IMR-90 (cell line): ENCODE results near the gene RAMP3. TPM values are rescaled to one million over a fixed set of nuclear protein-coding genes. Genes with fewer than 3 reads are reported as not detected.

Experiments used
- ATAC-seq: fragments of 200-7000 bp; cut with Tn5 transposase; 2 replicates; pipeline ENCODE4 v1.9.1; 2020; ENCODE audit warnings: low read depth, mild to moderate bottlenecking, moderate library complexity
- BruUV-seq: library from RNA; stranded (reverse); fragments of 400-500 nt; replicated peaks from 2 replicates; lab custom pipeline; 2021; lab: Mats Ljungman, UMichigan
- CTCF ChIA-PET: fragments of 300-600 bp; formaldehyde crosslinking; extraction: SDS; loops from one replicate; lab custom pipeline; 2021; ENCODE audit warnings: antibody characterized with exemption; lab: Yijun Ruan, JAX
- POLR2A ChIA-PET: fragments of 300-600 bp; sonication (Branson Sonifier 250); formaldehyde crosslinking; loops from one replicate; lab custom pipeline; 2022; ENCODE audit warnings: antibody characterized with exemption; ENCODE audit not compliant: unreplicated experiment; lab: Charles Lee
- DNase-seq: peaks from one replicate; pipeline ENCODE4 v3.0.0; 2013
- H2AFZ ChIP-seq: replicated peaks from 2 replicates; pipeline ENCODE3; 2013; ENCODE audit warnings: low read length, mild to moderate bottlenecking; ENCODE audit not compliant: poor library complexity
- H2AK5ac ChIP-seq: 2 replicates; pipeline ENCODE4 v1.6.1; 2013; ENCODE audit warnings: low read depth, low read length, inconsistent platforms
- H2AK9ac ChIP-seq: replicated peaks from 2 replicates; pipeline ENCODE3; 2013; ENCODE audit warnings: mild to moderate bottlenecking, low read depth, low read length, moderate library complexity; ENCODE audit not compliant: poor library complexity
- H2BK120ac ChIP-seq: 2 replicates; pipeline ENCODE4 v1.6.1; 2013; ENCODE audit warnings: low read depth, low read length, inconsistent platforms
- H2BK15ac ChIP-seq: 3 replicates; pipeline ENCODE4 v1.6.1; 2013; ENCODE audit warnings: low read depth, low read length, inconsistent platforms
- H2BK20ac ChIP-seq: 2 replicates; pipeline ENCODE4 v1.6.1; 2013; ENCODE audit warnings: low read depth, mild to moderate bottlenecking, inconsistent platforms, low read length, moderate library complexity
- H2BK5ac ChIP-seq: 2 replicates; pipeline ENCODE4 v1.6.1; 2013; ENCODE audit warnings: mild to moderate bottlenecking, low read depth, low read length, inconsistent platforms; ENCODE audit not compliant: poor library complexity, severe bottlenecking
- H3K14ac ChIP-seq: replicated peaks from 2 replicates; pipeline ENCODE4 v1.6.1; 2013; ENCODE audit warnings: low read depth, low read length, inconsistent platforms
- H3K18ac ChIP-seq: 2 replicates; pipeline ENCODE4 v1.6.1; 2013; ENCODE audit warnings: low read depth, low read length, control low read depth
- H3K23ac ChIP-seq: 2 replicates; pipeline ENCODE4 v1.6.1; 2013; ENCODE audit warnings: low read depth, low read length, inconsistent platforms
- H3K27ac ChIP-seq: 2 replicates; pipeline ENCODE4 v1.5.1; 2013; ENCODE audit warnings: mild to moderate bottlenecking, control low read depth, low read length; ENCODE audit not compliant: insufficient read depth
- H3K27me3 ChIP-seq: 2 replicates; pipeline ENCODE4 v1.6.1; 2013; ENCODE audit warnings: low read length; ENCODE audit not compliant: control insufficient read depth, insufficient read depth
- H3K36me3 ChIP-seq: 2 replicates; pipeline ENCODE4 v1.6.1; 2013; ENCODE audit warnings: low read length, mixed read lengths; ENCODE audit not compliant: control insufficient read depth, insufficient read depth
- H3K4ac ChIP-seq: 2 replicates; pipeline ENCODE4 v1.6.1; 2013; ENCODE audit warnings: low read depth, low read length, inconsistent platforms
- H3K4me1 ChIP-seq: 2 replicates; pipeline ENCODE4 v1.6.1; 2013; ENCODE audit warnings: low read length, mixed read lengths; ENCODE audit not compliant: control insufficient read depth, insufficient read depth
- H3K4me2 ChIP-seq: 2 replicates; pipeline ENCODE4 v1.6.1; 2013; ENCODE audit warnings: low read depth, mild to moderate bottlenecking, control low read depth, low read length, moderate library complexity
- H3K4me3 ChIP-seq: 2 replicates; pipeline ENCODE4 v1.5.1; 2013; ENCODE audit warnings: low read depth, mild to moderate bottlenecking, control low read depth, low read length, moderate library complexity; ENCODE audit not compliant: insufficient read depth
- H3K56ac ChIP-seq: 2 replicates; pipeline ENCODE4 v1.6.1; 2013; ENCODE audit warnings: low read length, inconsistent platforms; ENCODE audit not compliant: insufficient read depth; ENCODE audit errors: extremely low read depth
- H3K79me1 ChIP-seq, 2 experiments: 2 replicates each; pipeline ENCODE4 v1.6.1; 2013; ENCODE audit warnings: low read length in 2 of 2, inconsistent platforms in 1 of 2, low read depth in 1 of 2
- H3K9ac ChIP-seq: 2 replicates; pipeline ENCODE4 v1.6.1; 2013; ENCODE audit warnings: low read depth, low read length, control low read depth
- H3K9me1 ChIP-seq: 2 replicates; pipeline ENCODE4 v1.6.1; 2013; ENCODE audit warnings: low read length, inconsistent platforms; ENCODE audit not compliant: insufficient read depth
- H3K9me3 ChIP-seq: 2 replicates; pipeline ENCODE4 v1.6.1; 2013; ENCODE audit warnings: low read length; ENCODE audit not compliant: control insufficient read depth, insufficient read depth
- H4K20me1 ChIP-seq: 2 replicates; pipeline ENCODE4 v1.6.1; 2013; ENCODE audit warnings: low read length, inconsistent platforms; ENCODE audit not compliant: insufficient read depth
- H4K5ac ChIP-seq: 2 replicates; pipeline ENCODE4 v1.6.1; 2013; ENCODE audit warnings: mild to moderate bottlenecking, low read depth, low read length, control low read depth
- H4K8ac ChIP-seq, 2 experiments: 2 replicates each; pipeline ENCODE4 v1.6.1; 2013; ENCODE audit warnings: low read depth in 2 of 2, low read length in 2 of 2, control low read depth in 1 of 2, inconsistent platforms in 1 of 2
- H4K91ac ChIP-seq: 2 replicates; pipeline ENCODE4 v1.6.1; 2013; ENCODE audit warnings: low read depth, low read length, inconsistent platforms; ENCODE audit not compliant: insufficient read depth
- BHLHE40 ChIP-seq: fragments of 150-350 bp; IDR thresholded peaks from 2 replicates; pipeline ENCODE4 v1.6.1; 2016; ENCODE audit warnings: mild to moderate bottlenecking, low read depth, low read length
- CEBPB ChIP-seq: IDR thresholded peaks from 2 replicates; pipeline ENCODE4 v1.6.1; 2012; ENCODE audit warnings: low read depth, low read length, improper control_type of control experiment
- CTCF ChIP-seq: conservative IDR thresholded peaks from 2 replicates; pipeline ENCODE4 v1.5.1; 2012; ENCODE audit warnings: mild to moderate bottlenecking, low read depth, low read length, improper control_type of control experiment
- RFX5 ChIP-seq: IDR thresholded peaks from 2 replicates; pipeline ENCODE4 v1.8.0; 2012; ENCODE audit warnings: low read depth, mild to moderate bottlenecking, low read length, moderate library complexity
- SMC3 ChIP-seq: fragments of 150-350 bp; IDR thresholded peaks from 2 replicates; pipeline ENCODE4 v1.6.1; 2016; ENCODE audit warnings: low read depth, mild to moderate bottlenecking, antibody characterized with exemption, low read length, moderate library complexity
- USF2 ChIP-seq: fragments of 150-350 bp; IDR thresholded peaks from 2 replicates; pipeline ENCODE4 v1.6.1; 2017; ENCODE audit warnings: mild to moderate bottlenecking, antibody characterized with exemption, low read length, low read depth
- WGBS, 2 experiments: methylation state at CpG; one replicate each; pipeline versions ENCODE4 v1.1.5 to v1.1.7; 2013; ENCODE audit warnings: missing lambda C conversion rate in 2 of 2; ENCODE audit not compliant: insufficient read length in 1 of 2; ENCODE audit errors: extremely low coverage in 2 of 2; 5-methylcytosine and 5-hydroxymethylcytosine counted together
- dilution Hi-C: fragments of 300-500 bp; cut with HindIII; formaldehyde crosslinking; loops from one replicate; pipeline ENCODE4 v1.14.3; 2018; ENCODE audit warnings: low sequenced_read_pairs; ENCODE audit not compliant: unreplicated experiment
- in situ Hi-C: fragments of 300-500 bp; cut with MboI; formaldehyde crosslinking; loops from 3 replicates; pipeline ENCODE4 v1.14.3; 2019; ENCODE audit warnings: low sequenced_read_pairs, inconsistent platforms, mixed read lengths
- intact Hi-C: fragments of 100-400 bp; cut with micrococcal nuclease; formaldehyde crosslinking; loops from 2 replicates; pipeline ENCODE4 v1.10.0; 2022
- polyA plus RNA-seq, 3 experiments: library from polyadenylated mRNA; depleted of rRNA; stranded (reverse); fragments of >200 nt; gene quantifications; 2 replicates each; pipeline ENCODE4 v1.2.3, GENCODE V29; 2012; ENCODE audit warnings: low replicate concordance in 1 of 3
- total RNA-seq: library from RNA; depleted of rRNA; stranded (reverse); fragments of >200 nt; gene quantifications from 2 replicates; pipeline ENCODE4 v1.2.3, GENCODE V29; 2012

RAMP3 gene
- total and polyA plus RNA-seq, 2 of the 4 experiments (the other 2 are of a cell fraction): not detected

DNA sequence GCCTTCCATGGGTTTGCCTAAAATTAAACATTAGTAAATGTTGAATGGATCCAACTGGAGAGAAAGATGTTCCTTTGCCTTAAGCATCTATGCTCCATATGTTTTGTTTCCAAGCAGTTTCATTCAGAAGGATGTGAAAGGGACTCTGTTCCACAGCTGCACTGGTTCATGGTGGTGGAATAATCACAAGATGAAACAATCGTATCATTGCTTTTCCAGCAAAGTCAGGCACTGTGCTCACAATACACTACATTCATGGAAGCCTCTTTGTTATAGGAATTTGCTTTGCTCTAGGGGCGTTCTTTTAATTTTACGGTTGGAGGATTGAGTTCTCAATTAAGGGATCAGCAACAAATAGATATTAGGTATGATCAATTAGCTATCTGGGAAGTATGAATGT, 33.8 kb downstream of the RAMP3 start:
- dilution Hi-C loops (no loop called here), in situ Hi-C loops (no loop called here), intact Hi-C loops (no loop called here)
- Histone ChIP-seq H3K23ac (no peak overlapping the region), H3K4me3 (no peak overlapping the region), H3K56ac (no peak overlapping the region), H4K8ac (no peak overlapping the region), H3K27ac (no peak overlapping the region), H3K18ac (no peak overlapping the region), H3K9me3 (no peaks in the 10 kb centered on the region), H3K27me3 (peaks cover 23% of the 10 kb centered on the region), H2BK5ac (no peak overlapping the region), H2AK5ac (no peak overlapping the region), H4K5ac (no peak overlapping the region), H3K9me1 (no peaks in the 10 kb centered on the region), H2AK9ac (no peak overlapping the region), H2AFZ (no peak overlapping the region), H3K79me1 (no peaks in the 10 kb centered on the region), H3K9ac (no peak overlapping the region), H3K4me2 (no peak overlapping the region), H2BK15ac (no peak overlapping the region), H4K91ac (no peak overlapping the region), H3K36me3 (no peaks in the 10 kb centered on the region), H3K14ac (no peak overlapping the region), H2BK20ac (no peak overlapping the region), H3K4me1 (no peaks in the 10 kb centered on the region), H2BK120ac (no peak overlapping the region), H4K20me1 (no peaks in the 10 kb centered on the region), H3K4ac (no peak overlapping the region)
- no peak for ATAC-seq
- ChIA-PET CTCF (no interaction called here), POLR2A (no interaction called here)
- WGBS, 2 experiments: no CpG with 5 or more reads among the region's 3 CpGs
- DNase-seq: no peak
- no TSS peak for BruUV-seq
- TF ChIP-seq CEBPB (no peak), SMC3 (no peak), RFX5 (no peak), BHLHE40 (no peak), CTCF (no peak), USF2 (no peak)
